HepG2 (cell line): ENCODE results near the gene MIF. TPM values are rescaled to one million over a fixed set of nuclear protein-coding genes. Genes with fewer than 3 reads are reported as not detected.

Source experiments
- ATAC-seq: fragments of 200-7000 bp; cut with Tn5 transposase; 3 replicates; pipeline ENCODE4 v1.9.1; 2020; ENCODE audit warnings: mild to moderate bottlenecking, moderate library complexity
- BruUV-seq: library from RNA; stranded (reverse); fragments of 400-500 nt; replicated peaks from 2 replicates; lab custom pipeline; 2021; lab: Mats Ljungman, UMichigan
- CTCF ChIA-PET: fragments of 300-600 bp; formaldehyde crosslinking; extraction: SDS; loops from one replicate; lab custom pipeline; 2021; ENCODE audit warnings: low total read pairs, inconsistent platforms, low intra/inter-chr PET ratio; lab: Yijun Ruan, JAX
- POLR2A ChIA-PET: fragments of 350-600 bp; sonication (Branson Sonifier 250); formaldehyde crosslinking; loops from one replicate; lab custom pipeline; 2020; ENCODE audit warnings: antibody characterized with exemption, inconsistent platforms; lab: Yijun Ruan, JAX
- DNase-seq: peaks from one replicate; pipeline ENCODE4 v3.0.0-alpha.2; 2015; ENCODE audit warnings: low spot score
- FAIRE-seq: peaks from 3 replicates; lab custom pipeline; 2011; peaks lifted over from hg19 to GRCh38; lab: Jason Lieb, UNC
- H2AFZ ChIP-seq: one replicate; pipeline ENCODE4 v1.6.1; 2011; ENCODE audit warnings: low read length, inconsistent platforms
- H3K27ac ChIP-seq: fragments of 300-600 bp; 3 replicates; pipeline ENCODE4 v1.8.0; 2011; ENCODE audit warnings: mixed run types, mild to moderate bottlenecking, mixed read lengths, low read length, inconsistent platforms; ENCODE audit not compliant: insufficient read depth; ENCODE audit errors: extremely low read length
- H3K27me3 ChIP-seq, 2 experiments: fragments of 200-600 bp in 1 of 2; 2 replicates in 1 of 2; 3 replicates in 1 of 2; pipeline versions ENCODE4 v1.6.0 to v1.8.0; 2011; ENCODE audit warnings: low read length in 2 of 2, mild to moderate bottlenecking in 2 of 2, moderate library complexity in 2 of 2, inconsistent platforms in 1 of 2; ENCODE audit not compliant: insufficient read depth in 2 of 2, control insufficient read depth in 1 of 2
- H3K36me3 ChIP-seq, 2 experiments: fragments of 200-600 bp in 1 of 2; replicated peaks in 1 of 2; 2 replicates in 1 of 2; 3 replicates in 1 of 2; pipeline versions ENCODE4 v1.5.1 to v1.8.0; 2011; ENCODE audit warnings: low read length in 2 of 2, inconsistent platforms in 1 of 2; ENCODE audit not compliant: insufficient read depth in 2 of 2, control insufficient read depth in 1 of 2
- H3K4me1 ChIP-seq: 2 replicates; pipeline ENCODE4 v1.5.1; 2012; ENCODE audit warnings: low read length, inconsistent platforms; ENCODE audit not compliant: insufficient read depth
- H3K4me2 ChIP-seq: 2 replicates; pipeline ENCODE4 v1.6.0; 2011; ENCODE audit warnings: low read depth, low read length, inconsistent platforms
- H3K4me3 ChIP-seq, 3 experiments: fragments of 200-600 bp in 1 of 3; sonication (generic), shearing (Covaris generic) in 1 of 3; replicated peaks in 1 of 3; 2 replicates each; pipeline ENCODE4 v1.5.1; 2011 to 2016; ENCODE audit warnings: low read length in 3 of 3, inconsistent platforms in 2 of 3, low read depth in 2 of 3, mild to moderate bottlenecking in 2 of 3, control low read depth in 1 of 3, mixed read lengths in 1 of 3; ENCODE audit not compliant: insufficient read depth in 1 of 3
- H3K79me2 ChIP-seq: one replicate; pipeline ENCODE4 v1.6.1; 2011; ENCODE audit warnings: low read length, inconsistent platforms; ENCODE audit not compliant: insufficient read depth
- H3K9ac ChIP-seq: 2 replicates; pipeline ENCODE4 v1.6.0; 2011; ENCODE audit warnings: mild to moderate bottlenecking, low read depth, low read length, inconsistent platforms; ENCODE audit not compliant: insufficient read depth
- H3K9me3 ChIP-seq: 2 replicates; pipeline ENCODE4 v1.5.1; 2012; ENCODE audit warnings: mild to moderate bottlenecking, low read length
- H4K20me1 ChIP-seq: 2 replicates; pipeline ENCODE4 v1.6.0; 2011; ENCODE audit warnings: inconsistent platforms, mild to moderate bottlenecking, low read length, moderate library complexity; ENCODE audit not compliant: insufficient read depth
- E2F2 ChIP-seq: sonication (generic); formaldehyde crosslinking; IDR thresholded peaks from 2 replicates; pipeline ENCODE4 v1.4.0; 2020; ENCODE audit warnings: missing genetic modification reagents, borderline replicate concordance
- FOXA3 ChIP-seq: IDR thresholded peaks from 2 replicates; pipeline ENCODE4 v1.6.1; 2016; ENCODE audit warnings: missing genetic modification reagents, missing compliant biosample characterization
- GATA4 ChIP-seq: sonication (generic); IDR thresholded peaks from 2 replicates; pipeline ENCODE4 v1.6.1; 2016; ENCODE audit warnings: antibody characterized with exemption, low read depth, borderline replicate concordance
- HOXA9 ChIP-seq: sonication (generic); formaldehyde crosslinking; IDR thresholded peaks from 2 replicates; pipeline ENCODE4 v1.8.1; 2022; ENCODE audit warnings: missing genetic modification reagents, mild to moderate bottlenecking, moderate library complexity, borderline replicate concordance
- MIER3 ChIP-seq: IDR thresholded peaks from 2 replicates; pipeline ENCODE4 v1.6.1; 2016; ENCODE audit warnings: missing compliant biosample characterization, borderline replicate concordance
- NRL ChIP-seq: sonication (generic); formaldehyde crosslinking; IDR thresholded peaks from 2 replicates; pipeline ENCODE4 v1.5.0; 2020; ENCODE audit warnings: missing genetic modification reagents, mild to moderate bottlenecking, moderate library complexity, borderline replicate concordance
- PLSCR1 ChIP-seq: sonication (generic); formaldehyde crosslinking; IDR thresholded peaks from 2 replicates; pipeline ENCODE4 v1.5.0; 2020; ENCODE audit warnings: missing genetic modification reagents, mild to moderate bottlenecking, borderline replicate concordance
- RXRB ChIP-seq: IDR thresholded peaks from 2 replicates; pipeline ENCODE4 v1.6.1; 2016; ENCODE audit warnings: borderline replicate concordance, missing genetic modification reagents, missing compliant biosample characterization
- TBX2 ChIP-seq: sonication (generic); formaldehyde crosslinking; IDR thresholded peaks from 2 replicates; pipeline ENCODE4 v1.5.0; 2020; ENCODE audit warnings: missing genetic modification reagents, mild to moderate bottlenecking, borderline replicate concordance
- YY1 ChIP-seq: IDR thresholded peaks from 2 replicates; pipeline ENCODE4 v1.6.1; 2011; ENCODE audit warnings: low read length, low read depth, moderate library complexity, mild to moderate bottlenecking; ENCODE audit not compliant: insufficient read depth, insufficient replicate concordance
- ZC3H4 ChIP-seq: sonication (generic); formaldehyde crosslinking; IDR thresholded peaks from 2 replicates; pipeline ENCODE4 v1.4.0; 2020; ENCODE audit warnings: missing genetic modification reagents, borderline replicate concordance
- ZFX ChIP-seq: sonication (generic); formaldehyde crosslinking; IDR thresholded peaks from 2 replicates; pipeline ENCODE4 v1.4.0; 2020; ENCODE audit warnings: mild to moderate bottlenecking, low read depth, missing genetic modification reagents, moderate library complexity
- ZNF180 ChIP-seq: sonication (generic); formaldehyde crosslinking; IDR thresholded peaks from 2 replicates; pipeline ENCODE4 v1.4.0; 2020; ENCODE audit warnings: low read depth, missing genetic modification reagents, borderline replicate concordance
- ZNF280D ChIP-seq: sonication (generic); formaldehyde crosslinking; IDR thresholded peaks from 2 replicates; pipeline ENCODE4 v1.5.1; 2020; ENCODE audit warnings: mild to moderate bottlenecking, missing genetic modification reagents
- ZNF350 ChIP-seq: sonication (generic); formaldehyde crosslinking; IDR thresholded peaks from 2 replicates; pipeline ENCODE4 v1.4.0; 2020; ENCODE audit warnings: mild to moderate bottlenecking, low read depth, missing genetic modification reagents, borderline replicate concordance
- ZNF441 ChIP-seq: sonication (generic); formaldehyde crosslinking; IDR thresholded peaks from 2 replicates; pipeline ENCODE4 v1.7.0; 2021; ENCODE audit warnings: missing genetic modification reagents, borderline replicate concordance
- ZNF468 ChIP-seq: sonication (generic); formaldehyde crosslinking; IDR thresholded peaks from 2 replicates; pipeline ENCODE4 v1.8.0; 2022; ENCODE audit warnings: mild to moderate bottlenecking, moderate library complexity, missing genetic modification reagents
- ZNF567 ChIP-seq: sonication (generic); formaldehyde crosslinking; IDR thresholded peaks from 2 replicates; pipeline ENCODE4 v1.8.1; 2023; ENCODE audit warnings: mild to moderate bottlenecking, missing genetic modification reagents, borderline replicate concordance
- WGBS: methylation state at CpG from one replicate; pipeline ENCODE4 v1.1.6; 2017; ENCODE audit warnings: low lambda C conversion rate; 5-methylcytosine and 5-hydroxymethylcytosine counted together
- in situ Hi-C: cut with HindIII; loops from 2 replicates; pipeline ENCODE4 v1.10.0; 2017; ENCODE audit warnings: low pct_unique_long_range_greater_than_20kb; ENCODE audit not compliant: extremely low pct_ligation_motif_present
- intact Hi-C: fragments of 100-400 bp; cut with micrococcal nuclease; formaldehyde crosslinking; loops from one replicate; pipeline ENCODE4 v1.10.0; 2022; ENCODE audit not compliant: unreplicated experiment
- polyA plus RNA-seq, 8 experiments: library from polyadenylated mRNA; depleted of rRNA in 3 of 8; stranded (reverse) in 7 of 8; unstranded in 1 of 8; fragments of >200 nt; fragmentation: Illumina TruSeq in 4 of 8; extraction: Trizol in 4 of 8; gene quantifications; 2 replicates each; pipeline versions ENCODE4 v1.2.1 to v1.2.3, GENCODE V29; 2011 to 2016; ENCODE audit warnings: low read depth in 4 of 8, missing spikeins in 1 of 8, mixed read lengths in 1 of 8; ENCODE audit not compliant: insufficient read depth in 1 of 8
- total RNA-seq, 5 experiments: library from RNA; depleted of rRNA; stranded (reverse); fragments of >200 nt; fragmentation: Illumina TruSeq; extraction: Trizol; gene quantifications; 2 replicates each; pipeline ENCODE4 v1.2.3, GENCODE V29; 2016; ENCODE audit warnings: low read depth in 1 of 5

Gene MIF
- total and polyA plus RNA-seq, 2 of the 13 experiments (the other 11 are each of a cell fraction or from before 2014, with no cell fraction given), result 634 to 675 TPM

GRCh38 chr22:23895599-23896144 is 1.5 kb downstream of the MIF start:
- peak overlapping the region; percentile 96 for H3K27ac ChIP-seq
- H3K4me1 ChIP-seq, result peaks cover 54% of the 10 kb centered on the region
- peaks cover 14% of the 10 kb centered on the region; the same call in 1 of the 2 replicates for H4K20me1 ChIP-seq
- H3K79me2 ChIP-seq, result peaks cover 16% of the 10 kb centered on the region
- ChIA-PET CTCF (no interaction called here), POLR2A (interaction anchor here (0.7 to 4.3 kb wide), 2 partner anchors 18 to 25 kb away, joined by 4 to 23 read pairs; no protein-coding TSS in a partner anchor)
- H3K4me2 ChIP-seq, result peak overlapping the region; percentile 99
- intact Hi-C loops (loop anchor here (2.0 kb wide), 1 partner anchor 25 kb away; no protein-coding TSS in a partner anchor), in situ Hi-C loops (no loop called here)
- H3K27me3 ChIP-seq, result no peaks in the 10 kb centered on the region; a peak in 1 of 5 replicates
- no peak overlapping the region for H2AFZ ChIP-seq
- H3K4me3 ChIP-seq, result peak overlapping the region; percentile 78 to 86 (median 85); a peak in 5 of 6 replicates
- ATAC-seq (no peak), FAIRE-seq (no peak), DNase-seq (no peak)
- peaks cover 5 to 17% of the 10 kb centered on the region in 2 experiments; a peak in 4 of 5 replicates for H3K36me3 ChIP-seq
- BruUV-seq, result no TSS peak
- WGBS, result 75% methylated on average over 16 of the region's 16 CpGs
- H3K9ac ChIP-seq, result peak overlapping the region; percentile 87
- no peaks in the 10 kb centered on the region for H3K9me3 ChIP-seq
- TF ChIP-seq NRL (CRISPR knock-in tag) (peak; percentile 54; the same call in 1 of the 2 replicates), RXRB (CRISPR knock-in tag) (no peak), MIER3 (peak; percentile 5; the same call in 1 of the 2 replicates), PLSCR1 (CRISPR knock-in tag) (no peak), HOXA9 (CRISPR knock-in tag) (no peak), ZNF280D (CRISPR knock-in tag) (no peak), YY1 (peak; percentile 5), ZNF180 (CRISPR knock-in tag) (no peak), TBX2 (CRISPR knock-in tag) (no peak), ZNF441 (CRISPR knock-in tag) (peak; percentile 14; the same call in 1 of the 2 replicates), ZC3H4 (CRISPR knock-in tag) (no peak), E2F2 (CRISPR knock-in tag) (no peak), ZNF350 (no peak), GATA4 (no peak), ZNF468 (CRISPR knock-in tag) (no peak), ZNF567 (no peak), FOXA3 (no peak), ZFX (no peak)
